A549 (cell line): ENCODE data around the gene PGF. TPM values are rescaled to one million over a fixed set of nuclear protein-coding genes. Genes with fewer than 3 reads are reported as not detected.
A peak's percentile ranks its signal among the peaks of the same experiment; 100 is the strongest.

Experiments used
- ATAC-seq, 2 experiments: fragments of 200-7000 bp in 1 of 2; fragments of >200 bp in 1 of 2; cut with Nextera tagmentation in 1 of 2; cut with Tn5 transposase in 1 of 2; 3 replicates each; pipeline versions ENCODE4 v1.8.0 to v1.9.1; 2018 to 2020; ENCODE audit warnings: mild to moderate bottlenecking in 1 of 2, moderate library complexity in 1 of 2
- CTCF ChIA-PET: fragments of 300-600 bp; sonication (Branson Sonifier 250); formaldehyde crosslinking; extraction: SDS; loops from one replicate; lab custom pipeline; 2021; ENCODE audit warnings: antibody characterized with exemption, inconsistent platforms; lab: Yijun Ruan, JAX
- POLR2A ChIA-PET: fragments of 350-600 bp; formaldehyde crosslinking; extraction: SDS; loops from one replicate; lab custom pipeline; 2021; ENCODE audit warnings: antibody characterized with exemption, inconsistent platforms; lab: Yijun Ruan, JAX
- DNase-seq, 2 experiments: peaks; one replicate each; pipeline versions ENCODE4 v3.0.0 to v3.0.0-alpha.2; 2011 to 2016; ENCODE audit warnings: low read depth in 1 of 2, low spot score in 1 of 2
- FAIRE-seq: peaks from 2 replicates; lab custom pipeline; 2011; peaks lifted over from hg19 to GRCh38; lab: Jason Lieb, UNC
- H3K27ac ChIP-seq, 2 experiments: fragments of >200 bp; sonication (Bioruptor Twin); formaldehyde crosslinking; 3 replicates each; pipeline ENCODE4 v1.5.1; 2016 to 2017
- H3K4me1 ChIP-seq: fragments of >200 bp; sonication (Bioruptor Twin); formaldehyde crosslinking; 3 replicates; pipeline ENCODE4 v1.6.1; 2016
- H3K4me2 ChIP-seq: fragments of >200 bp; sonication (Bioruptor Twin); formaldehyde crosslinking; 3 replicates; pipeline ENCODE4 v1.6.1; 2016
- H3K4me3 ChIP-seq: fragments of >200 bp; sonication (Bioruptor Twin); formaldehyde crosslinking; 3 replicates; pipeline ENCODE4 v1.5.1; 2016
- H3K9me3 ChIP-seq: fragments of >200 bp; sonication (Bioruptor Twin); formaldehyde crosslinking; 3 replicates; pipeline ENCODE4 v1.6.1; 2016
- FOSL2 ChIP-seq, 2 experiments: fragments of 450-650 bp in 1 of 2; fragments of >200 bp in 1 of 2; sonication (Bioruptor Twin) in 1 of 2; formaldehyde crosslinking; IDR thresholded peaks; 2 replicates each; pipeline versions ENCODE4 v1.5.0 to v1.6.1; 2016 to 2020; ENCODE audit warnings: mild to moderate bottlenecking in 1 of 2, moderate library complexity in 1 of 2
- GATA3 ChIP-seq: IDR thresholded peaks from 2 replicates; pipeline ENCODE4 v1.6.1; 2012; ENCODE audit warnings: borderline replicate concordance
- WGBS: methylation state at CpG from one replicate; pipeline ENCODE4 v1.1.6; 2017; ENCODE audit errors: missing lambda C conversion rate; 5-methylcytosine and 5-hydroxymethylcytosine counted together
- polyA plus RNA-seq, 4 experiments: library from polyadenylated mRNA; depleted of rRNA in 3 of 4; stranded (reverse); fragments of >200 nt; fragmentation: RNase III in 1 of 4; extraction: RNeasy Plus Mini Kit Qiagen cat#74134 plus additional on column Dnase treatment in 1 of 4; gene quantifications; 2 replicates in 3 of 4; 3 replicates in 1 of 4; pipeline ENCODE4 v1.2.3, GENCODE V29; 2011 to 2017

The PGF gene
- polyA plus RNA-seq, 2 of the 4 experiments (the other 2 are of a cell fraction): 0.63 to 1.1 TPM

DNA sequence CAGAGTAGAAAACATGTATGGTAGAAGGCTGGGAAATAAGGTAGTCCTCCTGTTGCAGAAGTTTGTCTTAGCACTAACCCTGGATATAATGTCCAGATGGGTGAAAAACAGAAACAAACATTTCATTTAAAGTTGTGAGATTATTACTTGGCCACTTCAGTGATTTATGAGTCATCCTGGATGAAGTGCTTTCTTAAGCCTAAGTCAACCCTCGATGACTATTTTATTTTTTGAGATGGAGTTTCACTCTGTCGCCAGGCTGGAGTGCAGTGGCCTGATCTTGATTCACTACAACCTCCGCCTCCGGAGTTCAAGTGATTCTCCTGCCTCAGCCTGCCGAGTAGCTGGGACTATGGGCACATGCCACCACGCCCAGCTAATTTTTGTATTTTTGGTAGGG lies 63.5 kb downstream of the PGF start:
- no peak for ATAC-seq
- H3K4me3 ChIP-seq: no peak overlapping the region
- FAIRE-seq: no peak
- ChIA-PET CTCF (interaction anchor here (1.1 to 15.6 kb wide), 5 partner anchors 16 to 197 kb away, joined by 3 to 173 read pairs (median 8); no protein-coding TSS in a partner anchor), POLR2A (no interaction called here)
- WGBS: 72% methylated on average over 6 of the region's 6 CpGs
- H3K27ac ChIP-seq: no peak overlapping the region
- H3K4me1 ChIP-seq: peaks cover 21% of the 10 kb centered on the region
- H3K9me3 ChIP-seq: no peaks in the 10 kb centered on the region
- H3K4me2 ChIP-seq: no peak overlapping the region
- DNase-seq: no peak
- TF ChIP-seq GATA3 (no peak), FOSL2 (IDR thresholded peaks at IDR 0.05) (no peak), FOSL2 (CRISPR knock-in tag; IDR thresholded peaks at IDR 0.05) (peak; percentile 47)

Other genes starting within 250 kb of the PGF start
- gene AREL1, start 242.5 kb downstream of the PGF start, polyA plus RNA-seq (2011; rRNA removed): 48.6 and 59.5 TPM in 2 replicates
- 26.4 to 27.5 TPM (median 26.5 TPM) in 3 replicates for gene AREL1, start 242.5 kb downstream of the PGF start, polyA plus RNA-seq (2017; fragmentation: RNase III; extraction: RNeasy Plus Mini Kit Qiagen cat#74134 plus additional on column Dnase treatment)
- 96.1 and 97.2 TPM in 2 replicates for gene FCF1, start 242.5 kb downstream of the PGF start, polyA plus RNA-seq (2011; rRNA removed)
- gene FCF1, start 242.5 kb downstream of the PGF start, polyA plus RNA-seq (2017; fragmentation: RNase III; extraction: RNeasy Plus Mini Kit Qiagen cat#74134 plus additional on column Dnase treatment): 80.1 to 93.7 TPM (median 86.3 TPM) in 3 replicates
- gene YLPM1, start 192.3 kb downstream of the PGF start, polyA plus RNA-seq (2011; rRNA removed): 20.3 and 25.3 TPM in 2 replicates
- 37.8 to 39.1 TPM (median 37.9 TPM) in 3 replicates for gene YLPM1, start 192.3 kb downstream of the PGF start, polyA plus RNA-seq (2017; fragmentation: RNase III; extraction: RNeasy Plus Mini Kit Qiagen cat#74134 plus additional on column Dnase treatment)
- not detected in 2 replicates for gene PROX2, start 79.5 kb downstream of the PGF start, polyA plus RNA-seq (2011; rRNA removed)
- not detected in 3 replicates for gene PROX2, start 79.5 kb downstream of the PGF start, polyA plus RNA-seq (2017; fragmentation: RNase III; extraction: RNeasy Plus Mini Kit Qiagen cat#74134 plus additional on column Dnase treatment)
- gene DLST, start 73.7 kb downstream of the PGF start, polyA plus RNA-seq (2011; rRNA removed): 129 and 137 TPM in 2 replicates
- gene DLST, start 73.7 kb downstream of the PGF start, polyA plus RNA-seq (2017; fragmentation: RNase III; extraction: RNeasy Plus Mini Kit Qiagen cat#74134 plus additional on column Dnase treatment): 102 to 113 TPM (median 102 TPM) in 3 replicates
- 0.32 and 0.40 TPM in 2 replicates for gene RPS6KL1, start 32.3 kb downstream of the PGF start, polyA plus RNA-seq (2011; rRNA removed)
- gene RPS6KL1, start 32.3 kb downstream of the PGF start, polyA plus RNA-seq (2017; fragmentation: RNase III; extraction: RNeasy Plus Mini Kit Qiagen cat#74134 plus additional on column Dnase treatment): 0.71 to 1.2 TPM (median 0.99 TPM) in 3 replicates
- gene EIF2B2, start 47.3 kb upstream of the PGF start, polyA plus RNA-seq (2011; rRNA removed): 116 and 142 TPM in 2 replicates
- 86.2 to 88.4 TPM (median 86.3 TPM) in 3 replicates for gene EIF2B2, start 47.3 kb upstream of the PGF start, polyA plus RNA-seq (2017; fragmentation: RNase III; extraction: RNeasy Plus Mini Kit Qiagen cat#74134 plus additional on column Dnase treatment)
- gene MLH3, start 95.9 kb upstream of the PGF start, polyA plus RNA-seq (2011; rRNA removed): 30.8 and 32.3 TPM in 2 replicates
- 15.2 to 16.2 TPM (median 16.0 TPM) in 3 replicates for gene MLH3, start 95.9 kb upstream of the PGF start, polyA plus RNA-seq (2017; fragmentation: RNase III; extraction: RNeasy Plus Mini Kit Qiagen cat#74134 plus additional on column Dnase treatment)
- 26.5 and 36.7 TPM in 2 replicates for gene ACYP1, start 108.4 kb upstream of the PGF start, polyA plus RNA-seq (2011; rRNA removed)
- gene ACYP1, start 108.4 kb upstream of the PGF start, polyA plus RNA-seq (2017; fragmentation: RNase III; extraction: RNeasy Plus Mini Kit Qiagen cat#74134 plus additional on column Dnase treatment): 30.0 to 34.3 TPM (median 33.3 TPM) in 3 replicates
- 2.4 and 2.7 TPM in 2 replicates for gene ZC2HC1C, start 114.0 kb upstream of the PGF start, polyA plus RNA-seq (2011; rRNA removed)
- gene ZC2HC1C, start 114.0 kb upstream of the PGF start, polyA plus RNA-seq (2017; fragmentation: RNase III; extraction: RNeasy Plus Mini Kit Qiagen cat#74134 plus additional on column Dnase treatment): 2.7 to 3.9 TPM (median 2.8 TPM) in 3 replicates
- gene NEK9, start 171.5 kb upstream of the PGF start, polyA plus RNA-seq (2011; rRNA removed): 75.9 and 79.7 TPM in 2 replicates
- 44.3 to 51.1 TPM (median 49.4 TPM) in 3 replicates for gene NEK9, start 171.5 kb upstream of the PGF start, polyA plus RNA-seq (2017; fragmentation: RNase III; extraction: RNeasy Plus Mini Kit Qiagen cat#74134 plus additional on column Dnase treatment)
- 354 and 378 TPM in 2 replicates for gene TMED10, start 221.0 kb upstream of the PGF start, polyA plus RNA-seq (2011; rRNA removed)
- 275 to 294 TPM (median 290 TPM) in 3 replicates for gene TMED10, start 221.0 kb upstream of the PGF start, polyA plus RNA-seq (2017; fragmentation: RNase III; extraction: RNeasy Plus Mini Kit Qiagen cat#74134 plus additional on column Dnase treatment)